ENCODE results near the gene DOCK9. TPM values are rescaled to one million over a fixed set of nuclear protein-coding genes. Genes with fewer than 3 reads are reported as not detected.

The DOCK9 gene
- total and polyA plus RNA-seq, 2 experiments from 2014 or later, result 8.5 to 57.7 TPM

DNA sequence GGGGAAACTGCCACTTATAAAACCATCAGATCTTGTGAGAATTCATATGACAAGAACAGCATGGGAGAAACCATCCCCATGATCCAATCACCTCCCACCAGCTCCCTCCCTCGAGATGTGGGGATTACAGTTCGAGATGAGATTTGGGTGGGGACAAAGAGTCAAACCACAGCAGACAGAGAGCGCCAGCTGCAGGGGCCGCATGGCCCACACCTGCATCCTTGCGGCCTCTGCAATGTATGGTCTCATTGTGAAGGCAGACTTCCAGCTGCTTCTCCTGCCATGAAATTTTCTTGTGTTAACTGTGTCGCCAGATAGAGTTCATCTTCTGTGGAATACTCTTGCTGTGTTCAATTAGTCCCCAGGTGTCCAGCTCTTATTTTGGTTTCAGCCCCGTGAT, 208.1 kb downstream of the DOCK9 start (continued):
- TF ChIP-seq ZNF462 (CRISPR knock-in tag; IDR thresholded peaks at IDR 0.05), result no peak
- no peak for TF ChIP-seq NANOG (IDR thresholded peaks at IDR 0.05; ENCODE audit: borderline replicate concordance)
- TF ChIP-seq STAT1 (IDR thresholded peaks at IDR 0.05; ENCODE audit: unreplicated experiment), result no peak
- no peak for TF ChIP-seq REST (IDR thresholded peaks at IDR 0.05; ENCODE audit: unreplicated experiment)
- no peak for TF ChIP-seq ZNF331 (CRISPR knock-in tag; IDR thresholded peaks at IDR 0.05; ENCODE audit: low read depth)

- no peak overlapping the region for H3K27ac Mint-ChIP-seq
- H3K9me2 ChIP-seq (ENCODE audit: insufficient read depth), result peaks cover 8% of the 10 kb centered on the region; the same call in 1 of the 2 replicates
- H3K27ac ChIP-seq (ENCODE audit: low read depth), result no peak overlapping the region
- no peaks in the 10 kb centered on the region for H3K79me2 ChIP-seq (replicated peaks; ENCODE audit: insufficient read depth)
- DNase-seq (ENCODE audit: low spot score) (no peak), ATAC-seq (no peak)
- no peaks in the 10 kb centered on the region for H3K27me3 ChIP-seq (ENCODE audit: insufficient read depth)
- H3K9me3 Mint-ChIP-seq, result no peaks in the 10 kb centered on the region
- H4K20me1 ChIP-seq (replicated peaks; ENCODE audit: insufficient read depth), result no peaks in the 10 kb centered on the region
- H3K4me1 ChIP-seq (ENCODE audit: insufficient read depth), result no peaks in the 10 kb centered on the region
- H3K4me1 Mint-ChIP-seq, result no peaks in the 10 kb centered on the region
- no peak overlapping the region for H3K4me3 Mint-ChIP-seq
- no peak overlapping the region for H2AFZ ChIP-seq
- no peaks in the 10 kb centered on the region for H3F3A ChIP-seq (replicated peaks; ENCODE audit: low read depth)
- no peaks in the 10 kb centered on the region for H3K36me3 ChIP-seq (ENCODE audit: insufficient read depth)
- no peaks in the 10 kb centered on the region for H3K27me3 Mint-ChIP-seq (ENCODE audit: insufficient read depth, low read depth, poor library complexity)
- no peak overlapping the region for H3K4me3 ChIP-seq
- H3K4me2 ChIP-seq, result no peak overlapping the region
- H3K36me3 Mint-ChIP-seq (ENCODE audit: low read depth), result no peaks in the 10 kb centered on the region
- TF ChIP-seq EZH2 (IDR thresholded peaks at IDR 0.05; ENCODE audit: low read depth, unreplicated experiment) (no peak), NANOG (IDR thresholded peaks at IDR 0.05; ENCODE audit: borderline replicate concordance) (no peak), JUNB (IDR thresholded peaks at IDR 0.05; ENCODE audit: unreplicated experiment) (no peak), STAT1 (IDR thresholded peaks at IDR 0.05; ENCODE audit: unreplicated experiment) (no peak), CREB1 (CRISPR knock-in tag; IDR thresholded peaks at IDR 0.05; ENCODE audit: low read depth) (no peak), EZH2phosphoT487 (IDR thresholded peaks at IDR 0.05; ENCODE audit: unreplicated experiment) (no peak), ZNF114 (CRISPR knock-in tag; IDR thresholded peaks at IDR 0.05) (no peak)
Observed at GRCh38 chr13:98768522-98768921, 209.3 kb downstream of the DOCK9 start.
